NCI-H128 (cell line): ENCODE results near the gene PRDM1.
"Not testable (repeated sequence)": the region's sequence is repeated elsewhere in the genome, so short reads cannot be mapped to it uniquely, and the experiment has no call there.

Experiments
- DNase-seq: peaks from one replicate; lab custom pipeline; 2025; ENCODE audit not compliant: unreplicated experiment; lab: John Stamatoyannopoulos, UW

The PRDM1 gene

GRCh38 chr6:106135911-106136571, 49.9 kb downstream of the PRDM1 start:
- no peak for DNase-seq

- no peak for DNase-seq
Measured at GRCh38 chr6:106136845-106137244, 50.7 kb downstream of the PRDM1 start.

GRCh38 chr6:106138151-106138550, 52.0 kb downstream of the PRDM1 start:
- no peak for DNase-seq

GRCh38 chr6:106141441-106142237, 55.5 kb downstream of the PRDM1 start:
- DNase-seq, result no peak

GRCh38 chr6:106142876-106143431, 56.8 kb downstream of the PRDM1 start:
- DNase-seq, result no peak

- DNase-seq, result no peak
Measured at GRCh38 chr6:106143665-106144064, 57.5 kb downstream of the PRDM1 start.

DNA sequence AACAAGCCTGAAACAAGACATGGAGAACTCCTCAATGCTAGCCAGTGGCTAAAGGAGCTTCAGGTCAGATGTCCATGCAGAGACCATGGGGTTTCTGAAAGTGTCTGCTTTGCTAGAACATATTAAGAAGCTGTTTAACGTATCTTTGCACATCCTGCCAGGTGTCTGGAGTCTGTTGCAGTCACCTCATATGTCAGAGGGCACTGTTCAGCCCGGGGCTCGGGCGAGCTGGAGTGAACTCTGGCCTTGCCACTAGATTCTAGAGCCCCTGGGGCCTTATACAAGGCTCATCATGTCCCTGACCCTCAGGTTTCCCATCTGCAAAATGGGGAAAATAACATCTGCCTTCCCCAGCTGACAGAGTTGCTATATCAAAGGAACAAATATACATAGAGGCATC, 59.0 kb downstream of the PRDM1 start:
- no peak for DNase-seq

DNA sequence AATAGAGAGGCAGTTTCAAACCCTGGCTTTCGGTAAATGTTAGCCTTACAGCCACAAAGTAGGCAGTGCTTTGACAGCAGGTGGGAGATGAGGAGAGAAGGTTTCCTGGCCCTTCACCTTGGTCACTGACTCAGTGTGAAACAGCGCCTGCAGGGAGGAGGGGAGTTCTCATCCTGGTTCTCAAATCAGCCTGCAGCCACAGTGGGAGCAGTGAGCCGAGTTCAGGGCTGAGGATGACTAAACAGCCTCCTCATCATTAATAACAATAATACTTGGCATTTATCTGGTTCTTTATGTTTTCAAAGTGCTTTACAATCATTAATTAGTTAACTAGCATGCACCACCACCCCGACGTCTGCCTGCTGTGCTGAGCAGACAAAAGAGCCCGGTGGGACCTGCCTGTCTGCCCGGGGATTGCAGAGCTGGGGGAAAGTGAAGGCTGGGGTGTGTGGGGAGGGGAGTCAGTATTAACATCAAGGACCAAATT, 59.6 kb downstream of the PRDM1 start:
- no peak for DNase-seq

DNA sequence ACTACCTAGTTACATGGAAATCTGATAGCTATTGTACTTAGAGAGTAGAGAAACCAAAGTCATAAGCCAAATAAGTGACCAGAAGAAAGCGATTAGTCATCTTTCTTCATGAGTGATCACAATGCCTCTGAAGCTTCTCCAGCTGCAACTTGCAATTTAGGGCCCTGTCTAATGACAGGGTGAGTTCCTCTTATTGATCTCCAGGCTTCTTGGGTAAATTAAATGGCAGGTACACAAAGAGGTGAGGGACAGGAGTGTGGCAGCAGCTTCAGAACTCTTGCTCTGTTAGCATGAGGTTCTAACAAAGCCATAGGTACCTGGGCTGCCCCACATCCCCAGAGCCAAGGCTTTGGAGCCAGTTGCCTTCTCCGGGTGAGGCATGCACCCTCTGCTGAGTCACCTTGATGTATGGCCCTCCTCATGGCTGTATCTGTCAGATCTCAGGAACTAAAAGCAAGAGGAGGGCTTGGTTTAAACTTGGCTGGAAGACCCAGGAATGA, 60.8 kb downstream of the PRDM1 start:
- DNase-seq, result no peak

DNA sequence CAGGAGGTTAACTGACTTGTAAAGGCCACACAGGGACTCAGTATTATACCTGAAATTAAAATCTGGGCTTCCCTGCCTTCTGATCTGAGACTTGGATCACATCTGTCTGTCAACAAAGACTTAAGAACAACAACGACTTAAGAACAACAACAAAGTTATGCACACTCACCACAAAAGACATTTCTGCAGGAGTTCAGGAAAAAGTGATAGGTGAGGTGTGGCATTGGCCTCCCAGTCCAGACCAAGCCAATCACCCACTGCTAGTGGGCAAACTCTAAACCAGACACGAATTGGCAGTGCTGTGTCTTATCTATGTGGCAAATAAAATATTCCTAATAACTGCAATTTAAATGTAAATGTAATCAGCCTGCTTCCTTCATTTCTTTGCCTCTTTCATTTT, 61.3 kb downstream of the PRDM1 start:
- DNase-seq, result no peak

DNA sequence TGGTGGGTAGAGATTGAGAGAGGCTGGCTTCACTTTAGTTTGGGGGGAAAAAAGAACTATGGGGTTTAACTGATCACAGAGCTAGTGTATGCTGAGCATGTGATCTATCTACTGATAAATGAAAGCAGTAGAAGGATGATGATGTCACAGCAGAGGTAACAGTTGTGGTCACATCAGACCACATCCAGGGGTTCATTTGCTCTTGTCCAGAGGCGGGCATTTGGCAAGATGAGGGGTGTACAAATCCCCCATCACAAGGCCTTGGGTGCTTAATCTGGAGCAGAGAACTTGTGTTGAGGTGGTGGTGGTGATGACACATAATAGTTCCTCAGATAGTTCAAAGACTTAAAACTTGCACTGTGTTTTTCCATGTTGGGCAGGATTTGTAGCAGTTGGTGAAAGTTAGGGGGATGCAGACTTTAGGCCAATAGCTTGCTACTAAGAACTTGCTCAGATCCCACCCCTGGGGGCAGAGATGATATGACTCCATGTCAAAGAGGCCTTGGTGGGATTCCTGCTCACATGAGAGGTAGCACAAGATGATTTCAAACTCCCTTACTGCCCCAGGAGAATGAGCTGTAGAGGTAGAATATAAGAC, 63.4 kb downstream of the PRDM1 start:
- DNase-seq, result no peak

DNA sequence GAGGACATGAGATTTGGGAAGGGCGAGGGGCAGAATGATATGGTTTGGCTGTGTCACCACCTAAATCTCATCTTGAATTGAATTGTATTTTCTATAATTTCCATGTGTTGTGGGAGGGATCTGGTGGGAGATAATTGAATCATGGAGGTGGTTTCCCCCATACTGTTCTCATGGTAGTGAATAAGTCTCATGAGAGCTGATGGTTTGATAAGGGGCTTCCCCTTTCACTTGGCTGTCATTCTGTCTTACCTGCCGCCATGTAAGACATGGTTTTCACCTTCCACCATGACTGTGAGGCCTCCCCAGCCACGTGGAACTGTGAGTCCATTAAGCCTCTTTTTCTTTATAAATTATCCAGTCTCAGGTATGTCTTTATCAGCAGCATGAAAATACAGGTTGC, 66.3 kb downstream of the PRDM1 start:
- DNase-seq, result not testable (repeated sequence)

DNA sequence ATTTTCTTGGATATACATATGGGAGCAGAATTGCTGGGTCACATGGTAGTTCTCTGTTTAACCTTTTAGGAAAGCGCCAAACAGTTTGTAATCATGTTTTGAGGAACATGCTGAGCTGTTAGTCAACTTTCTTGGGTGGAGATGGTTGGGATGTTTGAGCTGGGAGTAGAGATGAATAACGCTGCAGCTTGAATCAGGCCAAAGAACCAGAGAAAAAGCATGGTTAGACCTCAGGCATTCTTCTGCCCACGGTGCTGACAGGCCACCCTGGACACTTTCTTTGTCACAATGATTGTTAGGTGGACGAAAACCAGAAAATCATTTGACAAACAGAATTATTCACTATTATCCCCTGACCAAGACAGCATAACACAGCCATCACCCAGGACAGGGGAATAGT, 66.8 kb downstream of the PRDM1 start:
- no peak for DNase-seq

GRCh38 chr6:106154326-106154725, 68.2 kb downstream of the PRDM1 start:
- DNase-seq, result no peak

DNA sequence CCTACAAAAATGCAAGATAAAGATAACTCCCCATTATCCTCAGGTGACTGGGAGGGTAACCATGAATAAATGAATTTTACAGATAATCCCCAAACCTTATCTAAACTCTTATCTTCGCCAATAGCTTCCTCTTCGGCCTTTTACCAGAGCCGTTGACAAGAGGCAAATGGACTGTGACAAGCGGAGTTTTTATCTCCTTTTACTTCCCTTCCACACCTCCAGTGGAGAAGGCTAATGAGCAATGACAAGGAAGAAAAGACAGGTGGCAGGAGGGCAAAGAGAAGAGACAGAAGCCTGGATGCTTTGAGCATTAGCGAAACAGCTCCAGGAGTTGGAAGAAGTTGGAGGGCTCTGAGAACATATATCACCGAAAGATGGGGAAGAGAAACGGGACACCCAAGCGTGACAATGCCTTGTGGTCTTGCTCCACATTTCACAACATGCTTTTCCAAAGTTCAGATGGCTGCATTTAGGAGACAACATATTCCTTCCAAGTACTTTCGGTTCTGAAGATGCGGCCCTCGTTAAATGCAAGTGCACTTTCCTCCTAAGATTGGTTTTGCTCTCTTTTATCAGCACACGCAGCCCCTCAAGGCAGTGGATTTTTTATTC, 69.2 kb downstream of the PRDM1 start:
- DNase-seq, result no peak

DNA sequence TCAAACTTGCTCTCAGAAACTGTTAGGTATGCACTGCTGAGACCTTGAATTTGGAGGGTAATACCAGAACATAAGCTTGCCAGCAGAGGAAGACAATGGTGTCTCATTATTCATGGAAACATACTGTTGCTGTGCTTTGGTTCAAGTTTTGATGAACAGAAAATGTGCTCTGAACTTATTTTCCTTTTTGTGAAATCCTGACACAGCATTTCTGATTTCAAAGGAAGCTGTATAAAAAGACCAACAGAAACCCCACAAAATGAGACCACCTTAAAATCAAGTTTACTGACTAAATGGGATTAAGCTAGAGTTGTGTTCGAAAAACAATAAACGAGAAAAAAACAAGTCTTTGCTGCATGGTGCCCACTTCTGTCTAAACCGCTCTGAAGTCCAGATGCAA, 70.3 kb downstream of the PRDM1 start:
- no peak for DNase-seq

DNA sequence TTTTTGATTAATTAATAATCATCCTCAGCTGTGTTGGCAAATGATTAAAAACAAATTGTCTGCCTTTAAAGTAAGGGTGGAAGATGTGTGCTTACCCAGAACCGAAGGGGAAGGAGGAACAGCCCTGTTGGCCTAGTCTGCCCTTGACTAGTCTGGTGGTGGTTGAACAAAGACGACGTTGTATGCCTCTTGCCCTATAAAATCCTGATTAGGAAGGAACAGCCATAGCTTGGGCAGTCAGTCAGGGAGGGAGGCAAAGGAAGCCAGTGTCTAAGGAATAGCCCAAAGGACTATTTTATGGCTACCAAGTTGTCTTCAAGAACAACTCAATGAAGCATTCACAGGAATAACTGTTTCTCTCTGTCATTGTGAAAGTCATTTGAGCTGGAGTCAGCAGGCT, 70.7 kb downstream of the PRDM1 start:
- no peak for DNase-seq

GRCh38 chr6:106158816-106159215, 72.7 kb downstream of the PRDM1 start:
- no peak for DNase-seq
